SW 1271 (cell line): ENCODE measurements around the gene IL1RN.

Source experiments
- DNase-seq, 2 experiments: peaks; one replicate each; lab custom pipeline; 2025; lab: John Stamatoyannopoulos, UW

The IL1RN gene

DNA sequence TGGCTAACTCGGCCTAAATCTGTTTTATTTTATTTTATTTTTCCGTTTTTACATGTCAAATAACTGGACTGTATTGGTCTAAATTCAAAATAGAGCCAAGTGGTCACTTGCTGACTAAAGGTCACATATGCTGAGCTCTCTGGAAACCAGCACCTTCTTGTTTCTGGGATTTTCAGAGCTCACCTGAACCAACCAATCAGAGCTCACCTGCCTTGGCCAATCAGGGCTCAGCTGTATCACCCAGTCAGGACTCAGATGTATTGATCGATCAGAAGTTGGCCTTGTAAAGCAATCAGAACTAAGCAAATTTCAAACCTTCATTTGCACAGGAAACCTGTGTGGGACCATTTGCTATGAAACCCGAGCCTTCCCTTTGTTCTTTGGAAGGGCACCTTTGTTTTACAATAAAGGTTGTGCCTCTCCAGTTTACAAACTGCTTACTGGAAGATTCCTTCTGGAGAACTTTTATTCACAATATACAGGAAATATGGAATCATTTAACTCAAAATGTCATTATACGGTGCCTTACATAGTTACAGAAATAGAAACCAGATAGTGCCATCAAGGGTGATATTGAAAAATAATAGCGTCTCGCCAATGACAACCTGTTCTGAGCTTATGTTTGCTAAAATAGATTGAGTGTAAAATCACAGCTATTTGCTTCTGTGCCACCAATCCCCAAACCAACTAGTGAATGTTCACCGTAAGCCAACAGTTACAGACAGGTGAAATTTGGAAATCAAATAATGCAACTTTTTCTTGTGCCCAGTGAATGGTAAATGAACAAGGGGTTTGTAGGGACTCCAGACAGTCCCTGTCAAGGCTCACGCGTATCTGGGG is 29.1 kb downstream of the IL1RN start:
- DNase-seq, result no peak

DNA sequence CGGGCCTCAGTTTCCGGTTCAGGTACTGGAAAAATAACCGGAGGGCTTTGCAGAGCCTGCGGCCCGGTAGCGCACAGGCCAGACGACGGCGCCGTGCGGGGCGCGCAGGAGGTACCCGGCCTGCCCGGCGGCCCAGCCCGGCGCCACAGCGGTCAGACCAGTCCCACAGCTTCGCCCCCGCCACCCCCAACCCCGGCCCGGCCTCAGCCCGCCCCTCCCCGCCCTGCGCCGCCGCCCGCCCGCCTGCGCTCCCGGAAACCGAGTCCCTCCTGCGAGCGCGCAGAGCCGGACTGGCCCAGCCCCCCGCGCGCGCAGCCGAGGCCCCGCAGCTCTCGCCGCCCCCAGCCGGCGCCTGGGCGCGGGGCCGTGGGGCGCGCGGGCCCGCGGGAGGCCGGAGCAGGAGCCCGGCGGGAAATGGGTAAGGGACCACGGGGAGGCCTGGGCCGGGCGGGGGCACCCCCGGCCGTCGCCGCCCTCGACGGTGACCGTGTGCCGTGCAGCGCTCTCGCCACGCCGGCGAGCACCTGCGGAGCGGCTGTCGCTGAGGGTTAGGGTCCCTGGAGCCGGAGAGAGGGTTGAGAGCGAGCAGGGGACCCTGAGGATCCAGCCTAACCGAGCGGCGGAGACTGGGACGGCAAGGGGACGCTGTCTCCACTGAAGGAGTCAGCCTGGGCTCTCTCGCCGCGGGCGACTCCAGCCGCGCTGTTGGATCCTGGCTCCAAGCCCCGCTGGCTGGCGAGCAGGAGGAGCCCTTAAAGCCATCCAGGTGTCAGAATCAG is 29.9 kb downstream of the IL1RN start:
- no peak for DNase-seq

DNA sequence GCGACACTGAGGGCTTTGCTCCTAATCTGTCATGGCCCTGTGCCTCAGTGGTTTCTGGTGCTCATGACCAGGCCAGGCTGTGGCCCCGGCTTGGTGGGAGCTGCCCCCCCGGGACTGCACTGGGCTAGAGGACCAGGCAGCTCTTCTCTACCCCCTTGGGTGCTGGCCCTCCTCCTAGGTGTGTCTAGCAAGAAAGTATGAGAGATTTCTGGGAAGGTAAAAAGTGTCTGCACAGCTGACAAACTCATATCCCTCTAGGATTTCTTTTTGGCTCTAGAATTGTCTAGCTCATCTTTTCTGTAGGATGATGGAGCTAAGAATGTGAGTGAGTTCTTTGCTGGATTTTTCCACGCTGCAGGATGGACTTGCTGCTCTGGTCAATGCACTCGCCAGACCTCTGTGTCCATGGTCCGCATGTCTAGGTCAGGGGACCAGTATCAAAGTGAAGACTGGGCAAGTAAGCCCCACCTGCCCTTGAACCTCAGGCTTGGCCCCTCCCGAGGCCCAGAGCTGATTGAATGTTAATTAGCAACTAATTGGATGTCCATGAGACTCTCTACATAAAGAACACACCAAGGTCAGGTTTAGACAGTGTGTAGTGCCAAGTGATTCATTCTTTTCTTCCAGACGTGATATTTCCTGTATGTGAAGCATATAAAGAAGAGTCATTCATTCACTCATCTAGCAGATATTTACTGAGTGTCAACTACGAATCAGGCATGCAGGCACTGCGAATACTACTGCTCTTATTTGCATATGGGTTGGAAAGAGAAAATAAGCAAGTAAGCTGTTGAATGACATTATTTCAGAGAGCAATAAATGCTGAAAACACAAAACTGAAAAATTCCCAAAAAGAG is 30.7 kb downstream of the IL1RN start:
- no peak for DNase-seq

DNA sequence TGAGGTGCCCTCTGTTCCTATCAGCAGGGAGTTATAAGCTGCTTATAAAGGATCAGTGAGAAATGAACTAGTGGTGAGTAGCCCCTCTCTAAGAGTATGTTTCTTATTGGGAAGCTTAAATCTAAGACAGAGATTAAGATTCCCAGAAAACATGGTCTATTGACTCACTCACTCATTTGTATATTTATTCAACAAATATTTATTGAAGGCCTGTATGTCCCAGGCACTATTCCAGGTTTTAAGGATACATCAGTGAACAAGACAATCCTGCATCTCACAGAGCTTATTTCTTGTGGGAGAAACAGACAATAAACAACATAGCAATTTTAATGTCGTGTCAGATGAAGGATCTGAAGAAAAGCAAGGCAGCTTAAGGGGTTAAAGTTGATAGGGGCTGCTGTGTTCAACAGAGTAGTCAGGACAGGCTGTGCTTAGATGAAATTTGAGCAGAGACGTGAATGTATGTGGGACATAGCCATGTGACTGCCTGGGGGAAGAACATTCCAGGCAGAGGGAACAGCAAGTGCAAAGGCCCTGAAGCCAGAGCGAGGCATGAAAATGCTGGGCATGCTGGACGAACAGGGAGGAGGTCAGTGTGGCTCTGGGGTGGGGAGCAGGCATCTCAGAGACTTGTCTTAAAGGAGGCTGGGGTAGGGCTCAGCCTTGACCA is 31.6 kb downstream of the IL1RN start:
- no peak for DNase-seq

DNA sequence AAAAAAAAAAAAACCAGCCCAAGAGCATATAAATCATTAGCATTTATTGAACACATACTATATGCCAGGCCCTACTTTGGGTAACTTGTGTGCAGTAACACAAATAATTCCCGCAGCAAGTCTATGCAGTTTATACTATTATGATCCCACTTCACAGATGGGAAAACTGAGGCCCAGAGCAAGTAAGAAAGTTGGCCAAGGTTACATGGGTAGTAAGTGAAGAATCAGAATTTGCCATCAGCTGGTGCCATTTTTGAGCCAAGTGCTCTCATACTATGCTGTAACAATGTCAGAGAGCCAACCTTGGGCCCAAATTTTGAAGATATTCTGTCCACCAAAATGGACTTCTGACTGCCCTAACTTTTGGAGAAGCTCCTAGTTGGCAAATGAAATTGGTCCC is 32.9 kb downstream of the IL1RN start:
- DNase-seq, result no peak

DNA sequence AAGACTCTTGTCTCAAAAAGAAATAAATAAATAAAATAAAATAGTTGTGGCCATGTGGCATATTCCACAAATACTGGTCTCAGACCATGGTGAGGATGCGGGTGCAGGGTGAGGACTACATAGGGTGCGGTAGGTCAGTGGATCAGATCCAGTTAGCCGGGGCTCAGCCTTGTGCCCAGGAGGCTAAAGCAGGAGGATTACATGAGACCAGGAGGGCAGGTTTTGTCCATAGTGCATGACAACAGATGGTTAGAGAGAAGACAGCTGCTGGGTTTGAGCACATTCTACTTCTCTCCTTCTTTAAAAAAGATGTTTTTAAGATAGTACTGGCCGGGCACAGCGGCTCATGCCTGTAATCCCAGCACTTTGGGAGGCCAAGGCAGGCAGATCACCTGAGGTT is 33.6 kb downstream of the IL1RN start:
- DNase-seq, result no peak

DNA sequence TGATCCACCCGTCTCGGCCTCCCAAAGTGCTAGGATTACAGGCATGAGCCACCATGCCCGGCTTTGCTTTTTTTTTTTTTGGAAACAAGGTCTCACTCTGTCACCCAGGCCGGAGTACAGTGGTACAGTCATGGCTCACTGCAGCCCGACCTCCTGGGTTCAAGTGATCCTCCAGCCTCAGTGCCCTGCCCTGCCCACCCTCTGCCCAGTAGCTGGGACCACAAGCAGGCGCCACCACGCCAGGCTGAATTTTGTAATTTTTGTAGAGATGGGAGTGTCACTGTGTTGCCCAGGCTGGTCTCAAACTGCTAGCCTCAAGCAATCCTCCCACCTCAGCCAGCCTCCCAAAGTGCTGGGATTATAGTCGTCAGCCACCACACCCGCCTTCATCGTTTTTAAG is 34.8 kb downstream of the IL1RN start:
- no peak for DNase-seq

DNA sequence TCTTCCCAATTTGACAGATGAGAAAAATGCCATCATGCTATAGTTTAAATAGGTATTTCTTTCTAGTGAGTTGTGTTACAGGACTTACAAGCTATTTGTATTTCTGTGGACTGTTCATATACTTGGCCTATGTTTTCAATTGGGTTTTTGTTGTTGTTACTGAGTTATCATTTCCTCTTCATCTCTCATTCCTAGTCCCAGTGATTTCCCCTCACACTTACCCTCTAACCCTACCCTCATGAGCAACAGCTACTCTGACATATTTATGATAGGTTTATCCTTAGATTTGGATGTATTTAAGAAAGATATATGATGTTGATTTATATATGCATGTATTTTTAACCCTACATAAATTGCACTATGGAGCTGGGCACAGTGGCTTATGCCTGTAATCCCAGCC is 35.5 kb downstream of the IL1RN start:
- no peak for DNase-seq

DNA sequence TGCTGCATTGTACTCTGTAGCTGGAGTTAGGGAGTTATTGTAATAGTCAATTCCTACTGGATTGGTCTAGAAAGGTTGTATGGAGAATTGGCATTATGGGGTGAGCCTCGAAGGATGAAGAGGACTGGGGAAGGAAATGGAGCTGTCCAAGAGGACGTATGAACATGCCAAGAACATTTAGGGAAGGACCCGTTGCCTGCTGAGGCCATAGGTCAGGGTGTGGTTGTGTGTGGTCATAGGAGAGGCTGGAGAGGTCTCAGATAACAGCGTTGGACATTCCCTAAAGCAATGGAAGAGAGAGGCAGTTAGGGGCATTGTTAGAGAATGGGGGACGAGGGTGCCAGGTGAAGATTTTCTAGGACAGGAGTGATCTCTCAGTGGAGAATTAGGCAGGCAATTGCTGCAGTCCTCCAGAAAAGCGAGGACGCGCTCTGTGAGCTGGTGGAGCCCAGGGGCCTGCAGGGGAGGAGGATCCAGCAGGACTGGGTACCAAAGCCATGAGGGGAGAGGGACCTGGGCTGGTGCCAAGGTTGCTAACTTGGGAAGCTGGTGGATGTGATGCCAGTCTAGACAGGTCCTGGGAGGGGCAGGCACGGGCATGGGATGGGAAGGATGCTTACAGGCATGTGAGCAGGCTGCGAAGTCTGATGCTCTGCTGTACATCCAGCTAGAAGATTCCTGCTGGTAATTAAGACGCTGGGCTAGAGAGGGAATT is 37.0 kb downstream of the IL1RN start:
- DNase-seq, result no peak

DNA sequence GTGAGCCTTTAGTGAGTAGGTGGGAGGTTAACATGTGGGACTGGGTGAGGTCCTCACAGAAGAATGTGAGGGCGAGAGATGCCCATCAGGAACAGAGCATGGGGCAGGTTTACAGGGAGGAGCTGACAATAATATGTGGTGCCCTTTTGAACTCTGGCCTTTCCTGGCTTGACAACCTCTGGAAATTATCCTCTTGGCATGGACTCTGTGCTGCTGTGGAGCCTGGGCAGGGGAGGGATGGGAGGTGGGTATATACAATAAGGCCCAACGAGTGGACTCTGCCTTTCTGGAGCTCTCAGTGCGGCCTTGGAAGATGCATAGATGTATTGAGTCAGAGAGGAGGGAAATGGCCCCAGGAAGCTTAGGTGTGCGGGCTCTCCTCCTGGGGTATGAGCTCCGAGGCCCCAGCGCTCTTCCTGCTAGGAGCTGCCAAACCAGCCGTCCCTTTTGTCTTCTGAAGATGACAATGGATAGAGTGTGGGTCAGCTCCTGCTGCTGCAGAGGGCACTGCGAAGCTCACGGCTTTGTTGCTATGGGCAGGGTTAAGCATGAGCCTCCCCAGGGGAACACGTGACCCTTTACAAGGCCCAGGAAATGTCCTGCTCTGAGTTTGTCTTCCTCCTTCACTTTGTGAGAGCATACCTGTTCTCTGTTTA is 37.7 kb downstream of the IL1RN start:
- DNase-seq, result no peak

DNA sequence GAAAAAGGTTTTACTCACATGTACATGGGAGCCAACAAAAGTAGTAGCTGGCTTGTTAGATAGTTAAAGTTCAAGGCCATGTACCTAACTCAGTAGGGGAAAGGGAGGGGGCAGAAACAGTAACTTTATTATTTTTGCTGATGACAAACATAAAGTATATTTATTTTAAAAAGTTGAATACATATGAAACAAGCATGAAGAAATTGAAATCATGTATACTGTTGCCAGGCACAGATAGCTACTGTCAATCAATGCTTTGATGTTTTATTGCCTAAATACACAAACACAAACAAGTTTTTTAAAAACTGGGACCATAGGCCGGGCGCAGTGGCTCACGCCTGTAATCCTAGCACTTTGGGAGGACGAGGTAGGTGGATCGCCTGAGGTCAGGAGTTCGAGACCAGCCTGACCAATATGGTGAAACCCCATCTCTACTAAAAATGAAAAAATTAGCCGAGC is 38.8 kb downstream of the IL1RN start:
- DNase-seq, result no peak

DNA sequence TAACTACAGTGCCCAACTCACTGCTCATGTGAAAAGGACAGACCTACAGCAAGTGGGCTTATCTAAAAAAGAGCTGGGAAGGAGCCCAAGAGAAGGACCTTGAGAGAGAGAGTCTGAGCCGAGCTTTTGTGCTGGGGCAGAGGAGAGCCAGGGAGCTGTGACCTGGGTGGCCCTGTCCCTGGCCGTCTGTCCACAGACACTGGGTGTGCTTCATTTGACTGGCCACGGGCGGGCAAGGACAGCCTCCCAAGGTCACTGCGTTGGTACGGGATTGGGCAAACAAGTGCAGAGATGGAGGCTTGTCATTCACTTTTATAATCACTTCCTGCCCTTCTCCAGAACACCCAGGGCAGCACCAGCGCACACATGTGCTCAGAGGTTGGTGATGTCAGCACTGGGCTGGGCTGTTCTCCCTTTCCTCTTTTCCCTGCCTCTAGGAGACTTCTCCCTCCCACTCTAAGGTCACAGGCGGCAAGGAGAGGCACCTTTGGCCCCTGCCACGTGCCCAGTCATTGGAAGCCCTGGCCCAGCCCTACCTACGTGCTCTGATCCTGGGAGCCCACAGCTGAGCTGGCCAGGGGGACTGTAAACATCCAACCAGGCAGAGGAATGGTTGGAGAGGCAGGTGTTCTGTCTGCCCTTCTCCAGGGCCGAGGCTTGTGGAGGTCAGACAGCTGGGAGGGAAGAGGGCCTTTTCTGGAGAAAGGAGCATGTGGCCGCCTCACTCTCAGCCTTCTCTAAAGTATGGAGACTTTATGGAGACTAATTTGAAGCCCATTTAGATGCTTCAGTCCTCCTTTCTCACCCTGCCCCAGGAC is 39.9 kb downstream of the IL1RN start:
- no peak for DNase-seq

DNA sequence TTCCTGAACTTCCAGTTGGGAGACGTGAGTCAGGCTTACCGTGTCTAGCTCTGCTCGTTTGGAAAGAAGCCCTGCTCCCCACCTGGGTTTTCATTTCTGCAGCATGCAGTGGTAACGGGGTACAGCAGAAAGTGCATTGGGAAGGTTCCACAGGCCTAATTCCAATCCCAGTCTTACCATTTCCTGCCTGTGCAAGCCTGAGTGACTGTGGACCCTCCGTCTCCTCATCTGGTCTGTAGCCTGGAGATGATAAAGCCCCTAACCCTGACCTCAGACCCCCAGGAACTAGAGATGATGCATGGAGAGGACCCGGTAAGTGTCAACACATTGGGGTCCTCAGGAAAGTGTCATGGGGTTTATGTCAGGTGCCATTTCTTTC is 40.6 kb downstream of the IL1RN start:
- no peak for DNase-seq

DNA sequence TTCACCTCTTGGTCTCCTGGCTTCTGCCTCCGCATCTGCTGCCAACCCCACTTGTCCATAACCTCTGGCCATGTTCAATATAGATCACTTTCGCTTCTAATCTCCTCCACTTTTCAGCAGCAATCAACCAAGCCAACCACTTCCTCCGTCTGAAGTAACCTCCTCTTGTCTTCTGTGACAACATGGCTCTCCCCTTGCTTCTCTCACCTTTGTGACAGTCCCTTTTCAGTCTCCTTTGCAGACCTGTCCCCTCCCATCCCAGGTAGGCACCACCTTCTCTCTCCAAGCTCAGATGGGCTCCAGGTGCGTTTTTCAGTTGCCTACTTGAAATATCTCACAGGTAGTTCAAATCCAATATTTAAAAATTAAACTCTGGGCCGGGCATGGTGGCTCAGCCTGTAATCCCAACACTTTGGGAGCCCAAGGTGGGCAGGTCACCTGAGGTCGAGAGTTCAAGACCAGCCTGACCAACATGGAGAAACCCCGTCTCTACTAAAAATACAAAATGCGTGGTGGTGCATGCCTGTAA is 41.7 kb downstream of the IL1RN start:
- DNase-seq, result no peak

DNA sequence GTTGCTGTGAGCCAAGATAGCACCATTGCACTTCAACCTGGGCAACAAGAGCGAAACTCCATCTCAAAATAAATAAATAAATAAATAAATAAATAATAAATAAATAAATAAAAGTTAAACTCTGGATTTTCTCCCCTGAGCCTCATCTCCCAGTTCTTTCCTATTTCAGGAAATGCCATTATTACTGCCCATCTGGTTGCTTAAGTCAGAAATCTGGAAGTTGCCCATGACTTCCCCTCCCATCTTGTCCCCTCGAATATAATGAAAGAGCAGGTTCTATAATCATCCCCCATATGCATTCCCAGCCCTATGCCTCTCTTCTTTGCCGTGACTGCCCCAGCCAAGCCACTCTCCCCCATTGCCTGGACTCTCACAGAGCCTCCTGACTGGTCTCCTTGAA is 42.2 kb downstream of the IL1RN start:
- DNase-seq, result no peak

DNA sequence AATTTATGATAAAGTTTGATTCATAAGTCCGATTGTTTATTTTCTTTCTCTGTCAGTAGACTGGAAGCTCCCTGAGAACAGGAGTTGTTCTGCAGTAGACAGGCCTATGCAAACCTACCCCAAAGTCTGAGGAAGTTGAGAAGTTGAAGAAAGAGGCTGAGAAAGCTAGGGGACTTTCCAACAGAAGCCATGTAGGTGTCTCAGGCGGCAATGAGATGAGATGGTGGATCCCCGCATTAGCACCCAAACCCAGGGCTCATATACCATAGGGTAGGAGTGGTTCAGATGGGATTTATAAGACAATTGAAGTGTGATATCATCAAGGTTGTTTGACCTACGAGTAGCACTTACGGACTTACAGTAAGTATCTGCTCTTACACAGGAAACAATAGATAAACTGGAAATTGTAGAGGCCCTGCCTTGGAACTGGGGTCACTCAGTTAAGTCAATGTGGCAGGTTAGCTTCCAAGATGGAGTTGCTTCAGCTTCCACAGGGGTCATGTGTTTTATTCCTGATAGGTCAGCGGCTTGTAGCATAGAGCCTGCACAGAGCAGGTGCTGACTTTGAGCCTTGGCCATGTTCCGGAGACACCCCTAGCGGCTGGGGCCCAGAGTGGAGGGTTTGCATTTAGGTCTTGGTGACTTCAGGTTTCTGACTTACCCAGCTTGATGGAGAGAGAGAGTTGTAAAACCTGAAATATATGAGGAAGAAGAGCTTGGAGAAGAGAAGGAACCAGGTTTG is 44.1 kb downstream of the IL1RN start:
- no peak for DNase-seq

DNA sequence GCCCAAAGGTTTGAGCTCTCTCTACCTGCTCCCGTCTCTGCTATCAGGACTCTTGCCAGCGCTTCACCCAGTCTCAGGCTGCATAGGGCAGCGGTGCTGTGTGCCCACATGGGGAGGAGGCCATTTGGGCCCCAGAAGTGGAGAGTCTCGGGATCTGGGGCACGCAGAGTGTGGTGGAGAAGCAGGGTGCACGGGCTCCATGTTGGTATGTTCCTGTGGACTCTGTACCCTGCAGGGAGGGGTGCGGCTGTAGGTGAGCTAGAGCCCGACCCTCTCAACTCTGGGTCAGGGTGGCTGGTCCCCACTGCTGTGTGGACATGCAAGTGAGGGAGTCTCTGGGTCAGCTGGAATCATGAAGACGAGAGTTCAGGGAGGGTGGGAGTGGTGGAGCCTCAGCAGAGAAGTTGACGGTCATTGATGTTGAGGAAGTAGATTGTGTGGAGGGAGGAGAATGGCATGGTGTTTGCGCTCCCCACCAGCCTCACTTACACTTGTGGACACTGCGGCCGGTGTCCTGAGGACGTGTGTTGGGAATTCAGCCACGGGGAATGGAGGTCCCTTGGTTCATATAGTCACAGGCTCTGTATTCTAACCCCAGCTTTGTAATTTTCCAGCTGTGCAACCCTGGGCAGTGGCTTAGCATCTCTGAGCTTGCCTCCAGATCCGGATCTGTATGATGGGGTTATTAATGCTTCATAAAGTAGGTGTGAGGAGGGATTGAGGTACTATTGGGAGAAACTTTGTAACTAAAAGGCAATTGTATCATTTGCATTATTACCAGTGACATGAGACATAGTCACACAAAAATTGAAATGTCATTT is 45.5 kb downstream of the IL1RN start:
- DNase-seq, result no peak
